HG03095 (cell line): ENCODE measurements around the gene KIF24.
"Not testable (repeated sequence)": the region's sequence is repeated elsewhere in the genome, so short reads cannot be mapped to it uniquely, and the experiment has no call there.

Experiments
- ATAC-seq: cut with Tn5 transposase; IDR thresholded peaks from one replicate; pipeline ENCODE4 v1.9.1; 2021; ENCODE audit warnings: moderate library complexity; ENCODE audit not compliant: unreplicated experiment

KIF24 gene, protein sequence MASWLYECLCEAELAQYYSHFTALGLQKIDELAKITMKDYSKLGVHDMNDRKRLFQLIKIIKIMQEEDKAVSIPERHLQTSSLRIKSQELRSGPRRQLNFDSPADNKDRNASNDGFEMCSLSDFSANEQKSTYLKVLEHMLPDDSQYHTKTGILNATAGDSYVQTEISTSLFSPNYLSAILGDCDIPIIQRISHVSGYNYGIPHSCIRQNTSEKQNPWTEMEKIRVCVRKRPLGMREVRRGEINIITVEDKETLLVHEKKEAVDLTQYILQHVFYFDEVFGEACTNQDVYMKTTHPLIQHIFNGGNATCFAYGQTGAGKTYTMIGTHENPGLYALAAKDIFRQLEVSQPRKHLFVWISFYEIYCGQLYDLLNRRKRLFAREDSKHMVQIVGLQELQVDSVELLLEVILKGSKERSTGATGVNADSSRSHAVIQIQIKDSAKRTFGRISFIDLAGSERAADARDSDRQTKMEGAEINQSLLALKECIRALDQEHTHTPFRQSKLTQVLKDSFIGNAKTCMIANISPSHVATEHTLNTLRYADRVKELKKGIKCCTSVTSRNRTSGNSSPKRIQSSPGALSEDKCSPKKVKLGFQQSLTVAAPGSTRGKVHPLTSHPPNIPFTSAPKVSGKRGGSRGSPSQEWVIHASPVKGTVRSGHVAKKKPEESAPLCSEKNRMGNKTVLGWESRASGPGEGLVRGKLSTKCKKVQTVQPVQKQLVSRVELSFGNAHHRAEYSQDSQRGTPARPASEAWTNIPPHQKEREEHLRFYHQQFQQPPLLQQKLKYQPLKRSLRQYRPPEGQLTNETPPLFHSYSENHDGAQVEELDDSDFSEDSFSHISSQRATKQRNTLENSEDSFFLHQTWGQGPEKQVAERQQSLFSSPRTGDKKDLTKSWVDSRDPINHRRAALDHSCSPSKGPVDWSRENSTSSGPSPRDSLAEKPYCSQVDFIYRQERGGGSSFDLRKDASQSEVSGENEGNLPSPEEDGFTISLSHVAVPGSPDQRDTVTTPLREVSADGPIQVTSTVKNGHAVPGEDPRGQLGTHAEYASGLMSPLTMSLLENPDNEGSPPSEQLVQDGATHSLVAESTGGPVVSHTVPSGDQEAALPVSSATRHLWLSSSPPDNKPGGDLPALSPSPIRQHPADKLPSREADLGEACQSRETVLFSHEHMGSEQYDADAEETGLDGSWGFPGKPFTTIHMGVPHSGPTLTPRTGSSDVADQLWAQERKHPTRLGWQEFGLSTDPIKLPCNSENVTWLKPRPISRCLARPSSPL (N-terminal part only)

DNA sequence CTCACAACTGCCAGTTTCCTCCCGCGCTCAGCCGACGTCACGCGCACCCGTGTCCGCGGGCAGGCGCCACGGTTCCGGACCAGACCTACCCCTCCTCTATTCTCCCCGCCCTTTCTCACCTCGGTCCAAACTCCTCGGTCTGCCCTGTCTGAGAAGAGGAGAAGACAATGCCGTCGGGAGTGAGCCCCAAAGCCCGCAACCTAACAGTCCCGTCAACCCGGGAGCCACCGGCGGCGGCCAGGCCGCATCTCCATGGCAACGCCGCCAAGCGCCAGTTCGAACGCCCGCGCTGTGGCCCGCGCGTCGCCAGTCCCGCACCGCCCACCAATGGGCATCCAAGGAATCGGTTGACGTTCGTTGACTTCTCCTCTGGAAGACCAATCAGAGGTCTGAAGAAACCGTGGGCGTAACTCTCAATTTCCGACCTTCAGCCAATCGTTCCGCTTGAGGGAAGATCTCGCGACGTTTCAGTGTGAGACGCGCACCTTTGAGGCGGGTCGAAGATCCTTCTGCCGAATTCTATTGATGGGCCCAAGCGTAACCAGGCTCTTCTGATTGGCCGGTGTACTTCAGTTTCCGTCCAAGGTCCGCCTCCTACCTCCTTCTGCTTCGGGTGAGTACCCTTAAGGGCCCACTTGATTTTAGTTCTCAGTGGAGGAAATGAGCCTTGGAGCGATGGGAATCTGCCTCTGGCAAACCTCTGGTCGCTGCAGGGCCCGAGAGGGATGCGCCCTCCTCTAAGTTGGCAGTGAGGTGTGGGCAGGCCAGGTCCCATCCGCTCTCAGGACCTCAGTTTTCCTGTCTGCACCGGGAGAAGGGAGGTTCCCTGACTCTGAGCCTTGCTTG lies at the start of gene KIF24, which contains the start of gene NUDT2:
KIF24 (minus strand) TSS at position 282 of the 846 bp plus-strand sequence. CDS start 17,922 bp downstream, outside the sequence.
NUDT2 (plus strand) TSS at position 583 of the 846 bp plus-strand sequence. CDS start 9,471 bp downstream, outside the sequence.
- ATAC-seq: peak; percentile 92

DNA sequence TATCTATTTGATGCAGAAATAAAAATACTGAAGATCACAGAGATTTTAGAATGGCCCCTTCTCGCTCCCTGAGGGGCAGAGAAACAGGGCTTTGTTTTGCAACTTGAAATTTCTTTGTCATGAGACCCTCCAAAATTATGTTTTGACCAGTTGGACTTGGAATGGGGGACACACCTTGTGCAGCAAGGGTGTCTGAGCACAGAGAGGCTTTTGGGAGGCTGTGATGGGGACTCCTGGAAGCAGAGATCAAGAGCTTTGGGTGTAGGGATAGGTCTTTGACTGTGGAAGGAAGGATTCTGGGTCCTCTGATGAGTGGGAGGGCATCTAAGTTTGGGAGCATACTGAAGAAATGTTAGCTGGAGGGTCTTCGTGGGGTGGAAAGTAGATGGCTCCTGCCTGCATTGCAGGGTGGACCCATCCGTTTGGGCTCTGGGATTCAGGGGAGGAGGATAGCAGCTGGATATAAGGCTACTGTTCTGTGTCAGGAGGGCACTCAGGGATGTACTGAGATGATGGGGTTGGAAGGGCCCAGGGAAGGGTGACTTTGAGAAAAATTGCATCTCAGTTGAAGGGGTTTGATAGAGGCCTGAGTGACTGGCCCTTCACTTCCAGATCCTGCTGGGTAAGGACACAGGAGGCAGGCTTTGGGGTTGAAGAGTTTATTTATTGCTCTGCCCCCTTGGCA lies 49.5 kb upstream of the KIF24 start:
- ATAC-seq: no peak

DNA sequence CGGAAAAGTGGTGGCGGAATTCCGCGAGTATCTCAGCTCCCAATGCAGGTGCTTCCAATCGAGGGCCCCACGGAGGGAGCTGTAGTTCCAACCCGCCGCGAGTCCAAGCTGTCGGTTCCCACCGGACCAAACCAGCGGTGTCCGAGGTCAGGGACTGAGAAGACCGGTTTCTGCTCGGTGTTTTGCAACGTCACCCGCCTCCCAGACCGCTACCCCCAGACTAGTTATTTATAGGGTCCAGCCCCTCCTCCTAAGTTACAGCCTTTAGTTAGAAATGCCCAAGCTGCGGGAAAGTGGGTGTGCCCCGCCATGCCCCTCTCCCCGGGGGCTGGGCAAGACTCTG lies 48.3 kb upstream of the KIF24 start:
- ATAC-seq: no peak

DNA sequence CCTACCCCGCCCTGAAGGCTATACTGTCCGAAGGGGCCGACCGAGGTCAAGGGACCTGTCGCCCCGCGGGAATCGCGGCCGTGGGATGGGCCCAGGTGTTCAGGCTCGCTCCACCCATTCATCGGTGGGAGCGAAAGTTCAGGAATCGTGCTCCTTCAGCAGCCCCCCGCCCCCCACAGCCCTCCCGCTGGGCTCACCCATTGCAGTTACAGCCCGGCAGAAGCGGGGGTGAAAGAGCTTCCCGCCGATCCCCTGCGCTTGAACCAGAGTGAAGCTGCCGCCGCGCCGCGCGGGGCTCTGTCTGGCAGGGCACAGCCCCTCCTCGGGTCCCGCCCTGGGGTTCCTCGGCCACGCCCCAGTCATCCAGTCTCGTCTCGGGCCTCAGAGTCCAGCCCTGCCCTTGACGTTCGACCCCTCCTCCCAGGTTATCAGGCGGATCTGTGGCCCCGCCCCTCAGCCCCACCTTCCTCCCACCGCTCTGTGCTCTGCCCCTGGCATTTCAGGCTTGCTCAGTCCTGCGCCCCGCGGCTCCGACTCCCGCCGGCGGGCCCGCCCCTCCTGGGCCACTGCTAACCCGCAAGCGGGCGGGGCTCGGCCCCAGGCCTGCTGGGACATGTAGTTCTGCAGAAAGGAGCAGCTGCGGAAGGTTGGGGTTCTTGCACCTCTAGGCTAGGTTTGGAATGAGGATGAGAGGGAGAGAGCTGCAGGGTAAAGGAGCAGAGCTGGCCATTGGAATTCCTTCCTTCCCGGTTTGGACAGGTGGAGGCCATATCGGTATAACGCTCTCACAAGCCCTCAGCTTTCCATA lies 47.7 kb upstream of the KIF24 start, which contains the start of gene MYORG:
MYORG (minus strand) TSS at position 303 of the 808 bp plus-strand sequence. CDS start 3,955 bp downstream, outside the sequence.
- peak; percentile 82 for ATAC-seq

DNA sequence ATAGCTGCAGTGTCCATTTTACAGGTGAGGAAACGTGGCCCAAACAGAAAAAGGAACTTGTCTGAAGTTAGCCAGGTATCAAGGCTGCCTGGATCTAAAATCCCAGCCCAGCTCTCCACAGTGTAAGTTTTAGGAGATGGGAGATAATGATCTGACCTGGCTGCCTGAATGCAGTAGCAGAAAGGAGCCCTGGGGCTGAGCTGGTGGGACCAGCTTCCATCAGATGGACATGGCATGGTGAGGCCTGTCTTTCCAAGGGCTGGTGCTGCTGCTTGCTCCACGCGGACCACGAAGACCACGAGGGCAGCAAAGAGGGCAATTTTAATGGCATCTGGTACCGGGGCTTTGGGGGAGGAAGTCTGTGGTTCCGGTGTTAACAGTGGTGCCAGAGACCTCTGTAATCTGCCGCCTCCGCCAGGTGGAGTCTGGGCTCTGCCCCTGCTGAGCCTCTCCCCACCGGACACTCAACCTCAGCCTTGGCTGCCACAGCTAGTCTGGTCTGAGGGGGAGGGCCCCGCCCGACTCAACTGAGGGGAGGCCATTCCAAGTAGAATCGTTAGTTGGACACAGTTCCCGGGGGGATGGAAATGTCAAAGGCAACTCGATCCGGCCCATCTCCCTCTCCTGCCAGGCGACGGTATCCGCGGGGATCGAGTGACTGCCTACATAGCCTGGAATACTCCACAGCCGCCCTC lies 47.0 kb upstream of the KIF24 start:
- ATAC-seq: no peak

DNA sequence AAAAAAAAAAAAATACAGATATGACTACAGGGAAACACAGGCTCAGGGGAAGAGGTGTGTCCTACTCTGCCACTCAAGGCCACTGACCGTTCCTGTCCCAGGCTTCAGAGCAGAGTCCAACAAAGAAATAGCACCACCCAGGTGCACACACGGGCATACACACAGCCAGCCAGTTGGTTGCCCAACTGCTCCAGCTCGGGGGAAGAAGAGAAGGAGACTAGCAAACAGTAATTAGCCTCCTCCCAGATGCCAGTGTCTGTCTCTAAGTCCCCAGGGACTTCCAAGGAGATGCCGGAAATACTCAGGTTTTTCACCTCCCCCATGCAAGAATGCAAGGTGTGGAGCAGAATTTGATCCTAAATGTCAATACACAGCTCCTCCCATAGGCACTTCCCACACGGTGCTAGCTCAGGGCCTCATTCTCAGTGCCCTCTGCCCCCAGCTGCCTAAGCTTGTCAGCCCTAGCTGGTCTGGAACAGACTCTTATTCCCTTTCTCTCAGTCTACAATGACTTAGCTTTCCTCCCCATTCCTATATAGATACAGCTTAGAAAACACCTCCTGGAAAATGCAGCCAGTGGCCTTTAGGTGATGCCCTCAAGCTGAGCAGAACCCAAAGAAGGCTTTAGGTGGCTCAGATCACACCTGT lies 46.0 kb upstream of the KIF24 start:
- ATAC-seq: no peak

DNA sequence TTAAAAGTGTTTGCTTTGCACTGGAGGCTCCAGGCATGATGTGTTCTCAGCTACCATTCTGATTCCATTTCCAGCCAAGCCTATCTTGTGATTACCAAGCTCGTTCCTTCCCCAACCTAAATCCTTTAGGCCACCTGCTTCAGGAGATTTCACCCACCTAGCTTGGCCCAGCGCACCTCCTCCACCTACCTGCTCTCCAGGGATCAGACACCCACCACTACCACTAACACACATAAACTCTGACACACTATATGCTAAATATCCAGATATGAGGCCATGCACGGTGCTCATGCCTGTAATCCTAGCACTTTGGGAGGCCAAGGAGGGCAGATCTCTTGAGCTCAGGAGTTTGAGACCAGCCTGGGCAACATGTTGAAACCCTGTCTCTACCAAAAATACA lies 45.3 kb upstream of the KIF24 start:
- no peak for ATAC-seq

DNA sequence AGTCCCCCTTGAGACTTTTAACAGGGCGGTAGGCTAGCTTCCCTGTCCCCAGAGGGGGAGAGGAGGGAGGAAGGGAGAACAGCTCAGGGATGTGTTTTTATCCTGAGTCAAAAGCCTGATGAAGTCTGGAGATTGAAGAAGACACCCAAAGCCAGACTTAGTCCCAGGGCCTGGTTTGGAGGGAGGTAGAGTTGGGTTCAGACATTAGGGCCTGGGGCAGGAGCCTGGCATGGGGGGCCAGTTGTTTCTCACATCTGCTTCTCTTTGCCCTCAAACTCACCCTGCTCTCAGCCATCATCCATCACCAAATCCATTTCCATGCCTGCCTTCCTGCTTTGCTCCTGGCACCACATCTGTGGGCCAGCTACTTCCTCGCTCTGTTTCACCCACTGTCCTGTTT lies 44.7 kb upstream of the KIF24 start:
- ATAC-seq: no peak

DNA sequence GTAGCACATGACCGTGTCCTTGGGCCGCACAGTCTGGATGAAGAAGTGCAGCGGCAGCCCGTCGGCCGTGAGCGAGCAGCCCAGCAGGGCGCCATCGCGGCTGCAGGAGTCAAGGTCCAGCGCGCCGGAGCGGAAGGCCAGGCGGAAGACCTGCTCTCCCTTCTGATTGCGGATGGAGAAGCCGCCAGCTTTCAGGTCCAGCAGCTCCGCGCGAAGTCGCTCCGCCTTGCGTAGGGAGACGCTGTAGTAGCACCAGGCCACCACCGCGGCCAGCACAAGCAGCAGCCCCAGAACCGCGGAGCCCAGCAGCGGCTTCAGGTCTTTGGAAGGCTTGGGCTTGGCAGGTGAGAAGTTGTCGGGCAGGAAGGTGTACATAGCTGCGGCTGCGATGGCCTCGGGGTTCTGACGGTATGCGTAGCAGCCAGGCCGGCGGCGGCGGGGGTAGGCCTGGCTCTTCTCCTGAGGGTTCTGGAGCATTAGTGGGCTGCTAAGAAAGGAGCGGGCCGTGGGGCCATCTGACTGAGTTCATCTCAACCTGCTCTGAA lies 43.5 kb upstream of the KIF24 start:
- no peak for ATAC-seq

DNA sequence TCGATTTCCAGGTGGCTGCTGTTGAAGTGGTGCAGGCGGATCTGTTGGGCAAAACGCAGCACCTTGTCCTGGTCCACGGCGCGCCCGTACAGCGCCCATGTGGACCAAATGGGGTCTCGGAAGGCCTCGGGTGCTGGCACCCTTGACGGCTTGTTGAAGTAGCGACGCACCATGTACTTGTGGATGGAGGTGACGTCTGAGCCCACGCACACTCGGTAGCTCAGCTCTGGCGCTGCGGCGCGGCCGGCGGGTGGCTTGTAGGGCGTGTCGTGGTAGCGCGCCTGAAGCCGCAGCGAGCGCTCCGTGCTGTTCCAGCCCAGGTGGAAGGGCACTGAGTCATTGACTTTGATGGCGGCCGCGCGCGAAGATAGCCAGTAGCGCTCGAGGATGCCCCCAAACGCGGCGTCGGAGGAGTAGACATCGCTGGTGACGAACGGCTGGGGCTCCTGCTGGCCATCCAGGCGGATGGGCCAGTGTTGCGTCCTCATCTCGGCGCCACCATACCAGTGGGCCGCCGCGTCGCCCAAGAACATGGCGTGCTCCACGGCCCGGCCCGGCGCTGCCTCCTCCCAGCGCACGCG lies 42.9 kb upstream of the KIF24 start:
- no peak for ATAC-seq

DNA sequence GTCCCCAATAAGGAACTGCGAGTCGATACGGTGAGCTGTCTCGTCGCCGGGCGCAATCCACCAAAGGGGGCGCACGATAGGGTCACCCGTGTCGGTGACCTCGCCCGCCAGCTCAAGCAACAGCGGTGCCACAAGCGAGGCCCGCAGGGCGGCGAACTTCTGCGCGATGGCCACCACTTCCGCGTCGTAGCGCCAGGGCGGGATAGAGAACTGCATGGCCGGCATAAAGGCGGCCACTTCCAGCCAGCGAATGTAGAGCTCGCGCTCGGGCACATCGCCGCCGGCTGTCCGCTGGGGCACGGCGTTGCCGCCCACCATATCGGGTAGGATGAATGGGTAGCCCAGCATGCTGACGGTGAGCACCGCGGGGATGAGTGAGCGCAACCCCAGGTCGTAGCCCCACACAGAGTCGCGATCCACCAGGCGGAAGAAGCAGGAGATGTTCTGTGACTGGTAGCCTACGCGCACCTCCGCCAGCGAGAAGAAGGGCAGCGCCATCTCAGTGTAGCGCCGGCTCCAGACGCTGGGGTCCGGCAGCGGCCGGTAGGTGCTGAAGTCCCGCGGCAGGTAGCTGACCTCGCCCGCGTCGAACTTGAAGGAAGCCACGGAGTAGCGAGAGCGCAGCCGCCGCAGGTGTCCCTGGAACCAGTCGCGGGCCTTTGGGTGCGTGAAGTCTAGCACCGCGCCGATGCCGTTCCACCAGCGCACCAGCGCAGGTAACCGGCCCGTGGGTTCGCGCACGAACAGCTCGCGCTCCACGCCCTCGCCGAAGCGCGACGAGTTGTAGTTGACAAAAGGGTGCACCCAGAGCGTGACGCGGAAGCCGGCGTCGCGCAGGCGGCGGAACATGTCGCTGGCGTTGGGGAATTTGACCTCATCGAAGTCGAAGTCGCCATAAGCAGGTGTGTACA lies 42.2 kb upstream of the KIF24 start:
- no peak for ATAC-seq

DNA sequence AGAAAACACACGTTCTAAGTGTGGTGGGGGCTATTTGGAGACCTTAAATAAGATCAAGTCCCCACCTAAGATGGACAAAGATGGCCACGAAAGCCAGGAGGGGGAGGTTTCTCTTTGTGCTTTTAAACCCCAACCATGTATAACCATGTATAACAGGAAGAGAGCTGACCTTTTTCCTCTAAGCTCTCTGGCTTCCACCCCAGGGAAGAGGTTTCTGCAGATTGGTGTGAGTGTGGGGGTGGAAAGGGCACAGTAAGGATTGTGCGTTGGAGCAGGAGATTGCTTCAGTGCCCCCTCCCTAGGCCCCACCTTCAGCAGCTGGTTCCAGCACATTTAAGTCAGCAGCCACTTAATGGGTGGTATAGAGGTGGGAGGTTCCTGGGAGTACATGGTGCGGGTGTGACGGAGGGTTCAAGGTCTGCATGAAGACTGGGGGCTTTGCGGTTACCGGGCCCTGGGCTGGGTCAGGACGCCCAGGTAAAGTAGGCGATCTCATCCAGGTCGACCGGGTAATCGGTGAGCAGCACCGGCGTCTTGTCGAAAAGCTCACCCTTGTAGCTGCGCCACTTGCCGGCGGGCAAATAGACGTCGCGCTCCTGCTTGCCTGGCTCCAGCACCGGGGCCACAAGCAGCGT lies 41.4 kb upstream of the KIF24 start:
- ATAC-seq: no peak

DNA sequence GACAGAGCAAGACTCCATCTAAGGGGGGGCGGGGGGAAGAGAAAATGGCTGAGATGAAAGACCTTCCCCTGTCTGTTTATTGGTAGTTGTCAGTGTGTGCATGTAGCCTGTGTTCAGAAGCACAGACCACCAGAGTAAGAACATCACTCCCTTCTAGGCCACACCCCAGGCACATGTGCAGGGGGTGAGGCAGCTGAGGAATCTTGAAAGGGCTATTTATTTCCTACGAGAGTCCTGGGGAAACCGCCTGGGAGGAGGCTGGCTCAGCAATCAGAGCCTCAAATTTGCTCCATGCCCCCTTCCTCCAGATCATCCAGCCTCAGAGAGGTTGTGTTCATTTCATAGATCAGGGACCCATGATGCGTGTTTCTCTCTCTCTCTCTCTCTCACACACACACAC lies 40.6 kb upstream of the KIF24 start:
- no peak for ATAC-seq

DNA sequence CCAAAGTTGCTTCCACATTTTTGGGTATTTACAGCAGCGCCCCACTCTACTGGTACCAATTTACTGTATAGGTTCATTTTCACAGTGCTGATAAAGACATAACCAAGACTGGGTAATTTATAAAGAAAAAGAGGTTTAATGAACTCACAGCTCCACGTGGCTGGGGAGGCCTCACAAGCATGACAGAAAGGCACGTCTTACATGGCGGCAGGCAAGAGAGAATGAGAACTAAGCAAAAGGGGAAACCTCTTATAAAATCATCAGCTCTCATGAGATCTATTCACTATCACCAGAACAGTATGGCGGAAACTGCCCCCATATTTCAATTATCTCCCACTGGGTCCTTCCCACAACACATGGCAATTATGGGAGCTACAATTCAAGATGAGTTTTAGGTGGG lies 39.7 kb upstream of the KIF24 start:
- not testable (repeated sequence) for ATAC-seq

DNA sequence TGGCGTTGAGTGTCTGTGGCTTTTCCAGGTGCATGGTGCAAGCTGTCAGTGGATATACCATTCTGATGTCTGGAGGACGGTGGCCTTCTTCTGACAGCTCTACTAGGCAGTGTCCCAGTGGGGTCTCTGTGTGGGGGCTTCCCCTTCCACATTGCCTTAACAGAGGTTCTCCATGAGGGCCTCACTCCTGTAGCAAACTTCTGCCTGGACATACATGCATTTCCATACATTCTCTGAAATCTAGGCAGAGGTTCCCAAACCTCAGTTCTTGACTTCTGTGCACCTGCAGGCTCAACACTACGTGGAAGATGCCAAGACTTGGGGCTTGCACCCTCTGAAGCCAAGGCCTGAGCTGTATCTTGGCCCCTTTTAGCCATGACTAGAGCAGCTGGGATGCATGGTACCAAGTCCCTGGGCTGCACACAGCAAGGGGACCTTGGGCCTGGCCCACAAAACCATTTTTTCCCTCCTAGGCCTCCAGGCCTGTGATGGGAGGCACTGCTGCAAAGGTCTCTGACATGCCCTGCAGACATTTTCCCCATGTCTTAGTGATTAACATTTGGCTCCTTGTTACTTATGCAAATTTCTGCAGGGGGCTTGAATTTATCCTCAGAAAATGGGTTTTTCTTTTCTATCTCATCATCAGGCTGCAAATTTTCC lies 38.8 kb upstream of the KIF24 start:
- not testable (repeated sequence) for ATAC-seq
